GM21576 (cell line): ENCODE results near the gene FHIT.
"Not testable (repeated sequence)": the region's sequence is repeated elsewhere in the genome, so short reads cannot be mapped to it uniquely, and the experiment has no call there.

Experiments used
- ATAC-seq: cut with Tn5 transposase; IDR thresholded peaks from one replicate; pipeline ENCODE4 v1.9.1; 2021; ENCODE audit warnings: mild to moderate bottlenecking, moderate library complexity; ENCODE audit not compliant: unreplicated experiment

FHIT gene

GRCh38 chr3:59994732-59995304 lies 1256.4 kb downstream of the FHIT start:
- ATAC-seq: no peak

- no peak for ATAC-seq
These were observed 1258.7 kb downstream of the FHIT start for GRCh38 chr3:59992578-59992977.

- ATAC-seq: no peak
These were observed 1260.3 kb downstream of the FHIT start for GRCh38 chr3:59990915-59991314.

GRCh38 chr3:59982510-59982909 lies 1268.7 kb downstream of the FHIT start:
- ATAC-seq: no peak

- ATAC-seq: no peak
These were observed 1269.9 kb downstream of the FHIT start for GRCh38 chr3:59981377-59981776.

- ATAC-seq: no peak
These were observed 1270.7 kb downstream of the FHIT start for GRCh38 chr3:59980576-59980975.

- no peak for ATAC-seq
These were observed 1271.7 kb downstream of the FHIT start for GRCh38 chr3:59979542-59979941.

GRCh38 chr3:59978979-59979378 lies 1272.3 kb downstream of the FHIT start:
- ATAC-seq: peak; percentile 81

GRCh38 chr3:59970796-59971195 lies 1280.5 kb downstream of the FHIT start:
- ATAC-seq: no peak

GRCh38 chr3:59970376-59970775 lies 1280.9 kb downstream of the FHIT start:
- ATAC-seq: no peak

- no peak for ATAC-seq
These were observed 1282.7 kb downstream of the FHIT start for GRCh38 chr3:59968513-59969045.

- ATAC-seq: no peak
These were observed 1287.6 kb downstream of the FHIT start for GRCh38 chr3:59963676-59964075.

- ATAC-seq: no peak
These were observed 1294.1 kb downstream of the FHIT start for GRCh38 chr3:59957150-59957549.

GRCh38 chr3:59953104-59953503 lies 1298.1 kb downstream of the FHIT start:
- ATAC-seq: no peak

- no peak for ATAC-seq
These were observed 1301.9 kb downstream of the FHIT start for GRCh38 chr3:59949311-59949710.

- ATAC-seq: no peak
These were observed 1304.9 kb downstream of the FHIT start for GRCh38 chr3:59946401-59946800.

GRCh38 chr3:59940718-59941117 lies 1310.5 kb downstream of the FHIT start:
- no peak for ATAC-seq

GRCh38 chr3:59939826-59940426 lies 1311.3 kb downstream of the FHIT start:
- ATAC-seq: no peak

GRCh38 chr3:59938828-59939227 lies 1312.4 kb downstream of the FHIT start:
- ATAC-seq: no peak

- ATAC-seq: no peak
These were observed 1314.1 kb downstream of the FHIT start for GRCh38 chr3:59937201-59937600.

GRCh38 chr3:59936472-59936871 lies 1314.8 kb downstream of the FHIT start:
- ATAC-seq: no peak

GRCh38 chr3:59935025-59935424 lies 1316.2 kb downstream of the FHIT start:
- ATAC-seq: peak; percentile 96

- not testable (repeated sequence) for ATAC-seq
These were observed 1316.7 kb downstream of the FHIT start for GRCh38 chr3:59934560-59934959.
